ENCODE measurements around the gene TOR3A. TPM values are rescaled to one million over a fixed set of nuclear protein-coding genes. Genes with fewer than 3 reads are reported as not detected.

Gene TOR3A
- total and polyA plus RNA-seq, 2 of the 8 experiments (the other 6 are each of a cell fraction or from before 2014, with no cell fraction given): 15.3 to 21.4 TPM

GRCh38 chr1:179127163-179127895 lies 45.5 kb downstream of the TOR3A start:
- H3K4me2 ChIP-seq (ENCODE audit: insufficient read depth in 1 of 2, low read depth in 2 of 2, low read length in 2 of 2): no peak overlapping the region

More at GRCh38 chr1:179127163-179127895, 45.5 kb downstream of the TOR3A start:
- no peaks in the 10 kb centered on the region for H3K23me2 ChIP-seq (ENCODE audit: low read depth, low read length)
- H3K56ac ChIP-seq (replicated peaks; ENCODE audit: insufficient read length, low read depth, low read length): no peak overlapping the region
- H3K79me2 ChIP-seq (ENCODE audit: control insufficient read depth in 1 of 2, insufficient read depth in 2 of 2, low read length in 2 of 2): 0 out of 4 replicates have a peak, but pooled peaks cover 0 to 2% of the 10 kb centered on the region in 2 experiments
- H2BK120ac ChIP-seq (replicated peaks; ENCODE audit: low read depth, low read length): no peak overlapping the region
- no peak overlapping the region for H4K8ac ChIP-seq (ENCODE audit: extremely low read depth, insufficient read depth, low read length)
- H3K14ac ChIP-seq (ENCODE audit: insufficient read length): no peak overlapping the region
- TF ChIP-seq BRCA1 (IDR thresholded peaks at IDR 0.05; ENCODE audit: low read depth, low read length) (no peak), CTCF (IDR thresholded peaks at IDR 0.05; ENCODE audit: control extremely low read depth in 1 of 3, insufficient read depth in 1 of 3, low read depth in 1 of 3, low read length in 3 of 3) (no peak), ZNF274 (IDR thresholded peaks at IDR 0.05; ENCODE audit: borderline replicate concordance, extremely low read depth, low read length) (no peak), FOSL1 (IDR thresholded peaks at IDR 0.05; ENCODE audit: insufficient read depth, low read depth, low read length) (no peak), TBP (IDR thresholded peaks at IDR 0.05; ENCODE audit: low read depth, low read length) (no peak), KDM5A (IDR thresholded peaks at IDR 0.05; ENCODE audit: low read length) (no peak), SAP30 (IDR thresholded peaks at IDR 0.05; ENCODE audit: insufficient read depth, insufficient replicate concordance, low read length) (no peak)
- 90% methylated on average over 5 of the region's 5 CpGs; no CpG with 5 or more reads in 1 of the 2 experiments for WGBS, 2 experiments (ENCODE audit: extremely low coverage in 1 of 2, insufficient coverage in 1 of 2, insufficient read length in 1 of 2, insufficient replicate concordance in 2 of 2, low coverage in 1 of 2, low lambda C conversion rate in 2 of 2, missing lambda C conversion rate in 1 of 2)
- no peak for DNase-seq (ENCODE audit: low read depth in 1 of 2, low spot score in 2 of 2)
- H3K9me3 ChIP-seq (ENCODE audit: insufficient read depth in 2 of 2, low read depth in 1 of 2, low read length in 1 of 2): no peaks in the 10 kb centered on the region
- H3K9ac ChIP-seq (replicated peaks in 1 of 4; ENCODE audit: extremely low read depth in 1 of 4, low read depth in 3 of 4, low read length in 3 of 4): no peak overlapping the region
- no peak overlapping the region for H4K5ac ChIP-seq (ENCODE audit: insufficient read length, low read depth, low read length)
- H4K20me1 ChIP-seq (replicated peaks in 1 of 2; ENCODE audit: control insufficient read depth in 1 of 2, insufficient read depth in 2 of 2, low read length in 2 of 2): no peaks in the 10 kb centered on the region
- no peak overlapping the region for H2AFZ ChIP-seq (ENCODE audit: low read length)
- H2BK5ac ChIP-seq (ENCODE audit: low read depth, low read length): no peak overlapping the region
- no peak overlapping the region for H4K91ac ChIP-seq (replicated peaks; ENCODE audit: insufficient read length, low read length)
- no peak overlapping the region for H2BK12ac ChIP-seq (ENCODE audit: low read depth, low read length)
- no peak overlapping the region for H3K27ac ChIP-seq (ENCODE audit: low read depth, low read length)
- H3K36me3 ChIP-seq (ENCODE audit: control insufficient read depth in 2 of 4, insufficient read depth in 4 of 4, low read length in 3 of 4): peaks cover 0 to 6% (median 2%) of the 10 kb centered on the region in 4 experiments; a peak in 4 of 8 replicates
- H3K4me1 ChIP-seq (replicated peaks in 1 of 4; ENCODE audit: control insufficient read depth in 3 of 4, insufficient read depth in 4 of 4, low read length in 3 of 4): no peaks in the 10 kb centered on the region
- no peak overlapping the region for H3K23ac ChIP-seq (ENCODE audit: insufficient read length)
- no peak overlapping the region for H3K18ac ChIP-seq (ENCODE audit: extremely low read depth, low read length)
- H2AK5ac ChIP-seq (ENCODE audit: low read depth, low read length): no peak overlapping the region
- H3K4ac ChIP-seq (replicated peaks; ENCODE audit: insufficient read length, low read depth, low read length): no peak overlapping the region
- ChIA-PET CTCF (ENCODE audit: partially characterized antibody) (interaction anchor here (0.7 to 1.9 kb wide), 5 partner anchors 13 to 68 kb away, joined by 3 to 6 read pairs (median 4); no protein-coding TSS in a partner anchor), POLR2A (ENCODE audit: partially characterized antibody) (no interaction called here)
- peaks cover 3% of the 10 kb centered on the region; the same call in 1 of the 2 replicates for H3K79me1 ChIP-seq (ENCODE audit: low read depth, low read length)
- no peak overlapping the region for H2BK20ac ChIP-seq (ENCODE audit: low read length)
- H2BK15ac ChIP-seq (ENCODE audit: low read length): no peak overlapping the region
- H3K27me3 ChIP-seq (replicated peaks in 1 of 4; ENCODE audit: control insufficient read depth in 3 of 4, extremely low read depth in 1 of 4, insufficient read depth in 3 of 4, low read length in 3 of 4): no peaks in the 10 kb centered on the region
- no peak overlapping the region for H3K4me3 ChIP-seq (ENCODE audit: extremely low read depth in 1 of 4, insufficient read depth in 2 of 4, low read depth in 3 of 4, low read length in 4 of 4)
- FAIRE-seq: no peak

Data from H1 (cell line).